Endothelial cell of umbilical vein (primary cell): ENCODE measurements around the gene C1orf115. TPM values are rescaled to one million over a fixed set of nuclear protein-coding genes. Genes with fewer than 3 reads are reported as not detected.
"Not testable (repeated sequence)": the region's sequence is repeated elsewhere in the genome, so short reads cannot be mapped to it uniquely, and the experiment has no call there.

ENCODE experiments used
- BruUV-seq: library from RNA; stranded (reverse); fragments of 400-500 nt; replicated peaks from 2 replicates; lab custom pipeline; 2021; lab: Mats Ljungman, UMichigan
- CTCF ChIA-PET: fragments of 300-600, 350-600 bp; sonication (Branson Sonifier 250); formaldehyde crosslinking; loops from one replicate; lab custom pipeline; 2021; ENCODE audit warnings: antibody characterized with exemption, inconsistent platforms; lab: Charles Lee
- POLR2A ChIA-PET: fragments of 300-600, 350-600 bp; sonication (Branson Sonifier 250); formaldehyde crosslinking; loops from one replicate; lab custom pipeline; 2021; ENCODE audit warnings: antibody characterized with exemption, inconsistent platforms; lab: Charles Lee
- DNase-seq: peaks from one replicate; pipeline ENCODE4 v3.0.0-alpha.2; 2011; ENCODE audit warnings: low read depth, low spot score
- FAIRE-seq: peaks from 2 replicates; lab custom pipeline; 2011; peaks lifted over from hg19 to GRCh38; lab: Jason Lieb, UNC
- H2AFZ ChIP-seq: 2 replicates; pipeline ENCODE4 v1.6.0; 2012; ENCODE audit warnings: low read depth, low read length, control low read depth, inconsistent platforms
- H3K27ac ChIP-seq: 2 replicates; pipeline ENCODE4 v1.5.1; 2011; ENCODE audit warnings: low read depth, mild to moderate bottlenecking, control low read depth, low read length, moderate library complexity; ENCODE audit not compliant: insufficient read depth
- H3K27me3 ChIP-seq, 2 experiments: 2 replicates each; pipeline versions ENCODE4 v1.6.0 to v1.6.1; 2011; ENCODE audit warnings: low read length in 2 of 2, mixed read lengths in 1 of 2; ENCODE audit not compliant: control insufficient read depth in 2 of 2, insufficient read depth in 2 of 2
- H3K36me3 ChIP-seq, 2 experiments: 2 replicates in 1 of 2; 3 replicates in 1 of 2; pipeline ENCODE4 v1.5.1; 2011; ENCODE audit warnings: low read length in 2 of 2, mild to moderate bottlenecking in 1 of 2, moderate library complexity in 1 of 2; ENCODE audit not compliant: control insufficient read depth in 2 of 2, insufficient read depth in 2 of 2; ENCODE audit errors: extremely low read depth in 1 of 2
- H3K4me1 ChIP-seq: 3 replicates; pipeline ENCODE4 v1.5.1; 2011; ENCODE audit warnings: mild to moderate bottlenecking, low read length; ENCODE audit not compliant: control insufficient read depth, insufficient read depth; ENCODE audit errors: extremely low read depth
- H3K4me2 ChIP-seq: 2 replicates; pipeline ENCODE4 v1.6.1; 2011; ENCODE audit warnings: low read length, control low read depth, mixed read lengths; ENCODE audit not compliant: insufficient read depth
- H3K4me3 ChIP-seq, 3 experiments: fragments of 200-600 bp in 1 of 3; sonication (generic), shearing (Covaris generic) in 1 of 3; replicated peaks in 1 of 3; 2 replicates each; pipeline ENCODE4 v1.5.1; 2011 to 2016; ENCODE audit warnings: control low read depth in 3 of 3, low read length in 3 of 3, mild to moderate bottlenecking in 2 of 3, inconsistent platforms in 1 of 3, low read depth in 1 of 3, moderate library complexity in 1 of 3; ENCODE audit not compliant: insufficient read depth in 1 of 3
- H3K79me2 ChIP-seq: 2 replicates; pipeline ENCODE4 v1.6.0; 2012; ENCODE audit warnings: low read length, inconsistent platforms; ENCODE audit not compliant: control insufficient read depth, insufficient read depth
- H3K9ac ChIP-seq: replicated peaks from 2 replicates; pipeline ENCODE3; 2011; ENCODE audit warnings: low read length, control low read depth; ENCODE audit not compliant: insufficient read depth; ENCODE audit errors: extremely low read depth
- H3K9me1 ChIP-seq: replicated peaks from 3 replicates; pipeline ENCODE4 v1.6.0; 2011; ENCODE audit warnings: mild to moderate bottlenecking, low read length; ENCODE audit not compliant: control insufficient read depth, insufficient read depth; ENCODE audit errors: extremely low read depth
- H3K9me3 ChIP-seq: replicated peaks from 2 replicates; pipeline ENCODE4 v1.5.1; 2012; ENCODE audit warnings: low read length, inconsistent platforms; ENCODE audit not compliant: control insufficient read depth, insufficient read depth
- H4K20me1 ChIP-seq: replicated peaks from 2 replicates; pipeline ENCODE3; 2011; ENCODE audit warnings: mild to moderate bottlenecking, low read length; ENCODE audit not compliant: control insufficient read depth, insufficient read depth; ENCODE audit errors: extremely low read depth
- CTCF ChIP-seq, 2 donors: IDR thresholded peaks; 1 replicate in 1 of 2; 2 replicates in 1 of 2; pipeline ENCODE4 v1.5.1; 2011; ENCODE audit warnings: low read length in 2 of 2, mild to moderate bottlenecking in 2 of 2, moderate library complexity in 2 of 2, control low read depth in 1 of 2, inconsistent platforms in 1 of 2, low read depth in 1 of 2; ENCODE audit not compliant: insufficient read depth in 1 of 2; ENCODE audit errors: extremely low read depth in 1 of 2
- EZH2 ChIP-seq: IDR thresholded peaks from 2 replicates; pipeline ENCODE4 v1.6.1; 2012; ENCODE audit warnings: borderline replicate concordance, low read depth, mild to moderate bottlenecking, moderate library complexity, low read length, inconsistent platforms; ENCODE audit not compliant: severe bottlenecking
- FOS ChIP-seq: IDR thresholded peaks from 2 replicates; pipeline ENCODE4 v1.6.1; 2011; ENCODE audit warnings: mild to moderate bottlenecking, low read length, moderate library complexity, borderline replicate concordance; ENCODE audit not compliant: insufficient read depth
- GATA2 ChIP-seq: IDR thresholded peaks from 2 replicates; pipeline ENCODE4 v1.7.0; 2011; ENCODE audit warnings: low read depth, mild to moderate bottlenecking, moderate library complexity, mixed read lengths, low read length; ENCODE audit not compliant: insufficient read length, insufficient read depth
- JUN ChIP-seq: IDR thresholded peaks from 2 replicates; pipeline ENCODE4 v1.6.1; 2011; ENCODE audit warnings: borderline replicate concordance, low read depth; ENCODE audit not compliant: insufficient read length, insufficient read depth
- MAX ChIP-seq: IDR thresholded peaks from 2 replicates; pipeline ENCODE4 v1.6.1; 2011; ENCODE audit not compliant: insufficient read depth, insufficient read length
- MYC ChIP-seq: IDR thresholded peaks from one replicate; pipeline ENCODE4 v1.6.1; 2011; ENCODE audit warnings: mild to moderate bottlenecking, low read depth, low read length
- POLR2A ChIP-seq: IDR thresholded peaks from 2 replicates; pipeline ENCODE4 v1.6.1; 2012; ENCODE audit warnings: low read depth, mild to moderate bottlenecking, control low read depth, low read length
- POLR2AphosphoS5 ChIP-seq: IDR thresholded peaks from 2 replicates; pipeline ENCODE4 v1.6.1; 2012; ENCODE audit warnings: low read depth, mild to moderate bottlenecking, control low read depth, low read length, moderate library complexity; ENCODE audit not compliant: insufficient read depth
- dilution Hi-C: fragments of 300-500 bp; cut with MboI; formaldehyde crosslinking; loops from one replicate; pipeline ENCODE4 v1.15.0; 2019; ENCODE audit warnings: low sequenced_read_pairs; ENCODE audit not compliant: extremely low pct_ligation_motif_present
- intact Hi-C: fragments of 100-400 bp; cut with micrococcal nuclease; formaldehyde crosslinking; loops from one replicate; pipeline ENCODE4 v1.10.0; 2022
- polyA plus RNA-seq, 4 experiments: library from polyadenylated mRNA; depleted of rRNA in 3 of 4; stranded (reverse) in 3 of 4; unstranded in 1 of 4; fragments of >200 nt; gene quantifications; 2 replicates each; pipeline versions ENCODE4 v1.2.1 to v1.2.3, GENCODE V29; 2011 to 2012; ENCODE audit warnings: missing spikeins in 1 of 4
- total RNA-seq: library from RNA; stranded (reverse); gene quantifications from 2 replicates; pipeline ENCODE4 v1.2.3, GENCODE V29; 2021

The C1orf115 gene
- total and polyA plus RNA-seq, 2 donors (not counting 3 experiments of a cell fraction or from before 2014, with no cell fraction given) = 11.1 to 16.4 TPM

GRCh38 chr1:220711056-220711809 lies 21.1 kb downstream of the C1orf115 start:
- no peak overlapping the region for H3K9ac ChIP-seq
- H3K27me3 ChIP-seq = no peaks in the 10 kb centered on the region
- POLR2A ChIA-PET = no interaction called here
- no TSS peak for BruUV-seq
- no peaks in the 10 kb centered on the region for H4K20me1 ChIP-seq
- FAIRE-seq = no peak
- CTCF ChIA-PET = interaction anchor here (0.9 to 1.8 kb wide), 3 partner anchors 22 to 65 kb away, joined by 3 to 12 read pairs (median 4); no protein-coding TSS in a partner anchor
- dilution Hi-C loops = no loop called here
- no peak overlapping the region for H2AFZ ChIP-seq
- H3K9me1 ChIP-seq = no peaks in the 10 kb centered on the region
- no peak overlapping the region for H3K4me2 ChIP-seq
- H3K36me3 ChIP-seq = no peaks in the 10 kb centered on the region
- H3K27ac ChIP-seq = no peak overlapping the region
- TF ChIP-seq JUN (no peak), EZH2 (no peak), POLR2A (no peak), FOS (no peak), CTCF (IDR thresholded peaks at IDR 0.05; ENCODE audit: extremely low read depth in 1 of 2, insufficient read depth in 1 of 2, low read depth in 1 of 2, low read length in 2 of 2) (no peak), GATA2 (no peak), MYC (no peak), MAX (no peak), POLR2AphosphoS5 (no peak)
- H3K79me2 ChIP-seq = no peaks in the 10 kb centered on the region
- H3K4me3 ChIP-seq = no peak overlapping the region
- no peaks in the 10 kb centered on the region for H3K9me3 ChIP-seq
- intact Hi-C loops = no loop called here
- no peaks in the 10 kb centered on the region for H3K4me1 ChIP-seq
- DNase-seq = no peak

GRCh38 chr1:220715986-220716385 lies 25.8 kb downstream of the C1orf115 start:
- H3K4me3 ChIP-seq, H2AFZ ChIP-seq, intact Hi-C loops, H3K79me2 ChIP-seq, H3K9me1 ChIP-seq, BruUV-seq, POLR2A ChIA-PET, H3K27ac ChIP-seq, H3K27me3 ChIP-seq, H3K4me1 ChIP-seq, H3K4me2 ChIP-seq, H3K36me3 ChIP-seq, H3K9ac ChIP-seq, H4K20me1 ChIP-seq, H3K9me3 ChIP-seq, dilution Hi-C loops, FAIRE-seq, DNase-seq: not testable (repeated sequence)
- CTCF ChIA-PET = interaction anchor here (1.5 kb wide), 1 partner anchor 17 kb away, joined by 5 read pairs; no protein-coding TSS in a partner anchor
